CD14-positive monocyte (primary cell): ENCODE measurements around the gene PTGDS. TPM values are rescaled to one million over a fixed set of nuclear protein-coding genes. Genes with fewer than 3 reads are reported as not detected.

ENCODE experiments used
- DNase-seq, 3 donors: peaks; one replicate each; pipeline ENCODE4 v3.0.0-alpha.2; 2011 to 2022
- H2AFZ ChIP-seq: 2 replicates; pipeline ENCODE4 v1.6.0; 2012; ENCODE audit warnings: mild to moderate bottlenecking, low read depth, low read length, inconsistent platforms; ENCODE audit not compliant: insufficient read depth, poor library complexity, severe bottlenecking
- H3K27ac ChIP-seq, 2 donors: 1 replicate in 1 of 2; 2 replicates in 1 of 2; pipeline ENCODE4 v1.5.1; 2012 to 2013; ENCODE audit warnings: low read length in 2 of 2, control low read depth in 1 of 2, inconsistent platforms in 1 of 2, low read depth in 1 of 2, mild to moderate bottlenecking in 1 of 2
- H3K27me3 ChIP-seq, 2 donors: one replicate each; pipeline versions ENCODE4 v1.6.0 to v1.6.1; 2011 to 2013; ENCODE audit warnings: low read length in 2 of 2; ENCODE audit not compliant: control insufficient read depth in 2 of 2, insufficient read depth in 2 of 2
- H3K36me3 ChIP-seq, 2 donors: replicated peaks in 1 of 2; 1 replicate in 1 of 2; 2 replicates in 1 of 2; pipeline versions ENCODE4 v1.5.1 to v1.6.1; 2012 to 2013; ENCODE audit warnings: low read length in 2 of 2, control low read depth in 1 of 2, inconsistent platforms in 1 of 2, mild to moderate bottlenecking in 1 of 2; ENCODE audit not compliant: insufficient read depth in 2 of 2, control insufficient read depth in 1 of 2
- H3K4me1 ChIP-seq, 2 donors: 1 replicate in 1 of 2; 2 replicates in 1 of 2; pipeline versions ENCODE4 v1.5.1 to v1.6.1; 2012 to 2013; ENCODE audit warnings: low read length in 2 of 2, control low read depth in 1 of 2, inconsistent platforms in 1 of 2, mild to moderate bottlenecking in 1 of 2, moderate library complexity in 1 of 2; ENCODE audit not compliant: insufficient read depth in 2 of 2, control insufficient read depth in 1 of 2
- H3K4me2 ChIP-seq: replicated peaks from 2 replicates; pipeline ENCODE3; 2012; ENCODE audit warnings: low read length, moderate library complexity, mild to moderate bottlenecking; ENCODE audit not compliant: poor library complexity, severe bottlenecking; ENCODE audit errors: extremely low read depth
- H3K4me3 ChIP-seq, 3 experiments: fragments of 200-600 bp in 1 of 3; sonication (generic) in 1 of 3; replicated peaks in 1 of 3; 1 replicate in 2 of 3; 2 replicates in 1 of 3; pipeline ENCODE4 v1.5.1; 2011 to 2013; ENCODE audit warnings: low read length in 3 of 3, mild to moderate bottlenecking in 3 of 3, control low read depth in 2 of 3, low read depth in 2 of 3, inconsistent platforms in 1 of 3, moderate library complexity in 1 of 3
- H3K79me2 ChIP-seq: 2 replicates; pipeline ENCODE4 v1.6.0; 2012; ENCODE audit warnings: mild to moderate bottlenecking, control low read depth, inconsistent platforms, low read length, moderate library complexity; ENCODE audit not compliant: insufficient read depth
- H3K9ac ChIP-seq: 2 replicates; pipeline ENCODE4 v1.6.0; 2017; ENCODE audit warnings: low read length, mild to moderate bottlenecking; ENCODE audit not compliant: insufficient read depth, poor library complexity, severe bottlenecking
- H3K9me3 ChIP-seq, 2 donors: replicated peaks in 1 of 2; 1 replicate in 1 of 2; 2 replicates in 1 of 2; pipeline versions ENCODE4 v1.5.1 to v1.6.1; 2012 to 2013; ENCODE audit warnings: low read length in 2 of 2, control low read depth in 1 of 2; ENCODE audit not compliant: control insufficient read depth in 1 of 2, insufficient read depth in 1 of 2
- H4K20me1 ChIP-seq: 2 replicates; pipeline ENCODE4 v1.6.0; 2012; ENCODE audit warnings: mild to moderate bottlenecking, low read length, control low read depth, moderate library complexity; ENCODE audit not compliant: insufficient read depth
- H3K27ac Mint-ChIP-seq, 7 donors: one replicate each; pipeline ENCODE4 v1.8.0; 2020; ENCODE audit warnings: mild to moderate bottlenecking in 7 of 7, mixed read lengths in 7 of 7, moderate library complexity in 6 of 7, inconsistent platforms in 2 of 7
- H3K27me3 Mint-ChIP-seq, 3 donors: one replicate each; pipeline ENCODE4 v1.8.0; 2021 to 2022; ENCODE audit warnings: low read depth in 3 of 3, mild to moderate bottlenecking in 3 of 3, mixed read lengths in 3 of 3, moderate library complexity in 3 of 3, inconsistent platforms in 1 of 3
- H3K36me3 Mint-ChIP-seq, 2 donors: one replicate each; pipeline ENCODE4 v1.8.0; 2020; ENCODE audit warnings: mixed read lengths in 2 of 2, inconsistent platforms in 1 of 2, mild to moderate bottlenecking in 1 of 2
- H3K4me1 Mint-ChIP-seq: one replicate; pipeline ENCODE4 v1.8.0; 2020; ENCODE audit warnings: mild to moderate bottlenecking, mixed read lengths
- H3K4me3 Mint-ChIP-seq, 2 donors: one replicate each; pipeline ENCODE4 v1.8.0; 2020; ENCODE audit warnings: mild to moderate bottlenecking in 2 of 2, mixed read lengths in 2 of 2, moderate library complexity in 1 of 2
- H3K9me3 Mint-ChIP-seq, 7 donors: one replicate each; pipeline ENCODE4 v1.8.0; 2020 to 2022; ENCODE audit warnings: mixed read lengths in 7 of 7, mild to moderate bottlenecking in 6 of 7, moderate library complexity in 6 of 7, inconsistent platforms in 2 of 7
- CTCF ChIP-seq: fragments of 200-600 bp; IDR thresholded peaks from one replicate; pipeline ENCODE4 v1.8.0; 2022; ENCODE audit warnings: antibody characterized with exemption, mild to moderate bottlenecking
- WGBS: methylation state at CpG from one replicate; pipeline ENCODE4 v1.1.5; 2013; ENCODE audit warnings: missing lambda C conversion rate; ENCODE audit not compliant: insufficient coverage; 5-methylcytosine and 5-hydroxymethylcytosine counted together
- intact Hi-C, 2 donors: fragments of 100-400 bp; cut with micrococcal nuclease; formaldehyde crosslinking; loops; one replicate each; pipeline versions ENCODE4 v1.15.0 to v1.15.1; 2023
- polyA plus RNA-seq, 3 donors: library from polyadenylated mRNA; depleted of rRNA in 1 of 3; unstranded in 2 of 3; stranded (reverse) in 1 of 3; fragments of 300-500 nt in 2 of 3; fragments of >200 nt in 1 of 3; fragmentation: Illumina TruSeq in 2 of 3; gene quantifications; 1 replicate in 2 of 3; 2 replicates in 1 of 3; pipeline ENCODE4 v1.2.3, GENCODE V29; 2012 to 2021

PTGDS gene
- polyA plus RNA-seq, 3 donors, result 0.34 to 1.5 TPM; not detected in 1

- H3K9me3 Mint-ChIP-seq, result peaks cover 4 to 16% (median 7%) of the 10 kb centered on the region in 7 donors
- peaks cover 4 to 15% of the 10 kb centered on the region in 2 donors for H3K36me3 Mint-ChIP-seq
- no peak overlapping the region for H3K4me2 ChIP-seq
- no peaks in the 10 kb centered on the region for H3K79me2 ChIP-seq
- H3K4me1 Mint-ChIP-seq, result peaks cover 3% of the 10 kb centered on the region
- H3K27me3 Mint-ChIP-seq, result peaks cover 5 to 8% (median 6%) of the 10 kb centered on the region in 3 donors
- TF ChIP-seq CTCF, result no peak
- H3K4me3 Mint-ChIP-seq, result no peak overlapping the region
- H3K36me3 ChIP-seq, result no peaks in the 10 kb centered on the region
- no peak for DNase-seq
- peaks cover 0 to 10% of the 10 kb centered on the region in 2 donors for H3K9me3 ChIP-seq
- no peak overlapping the region for H3K27ac Mint-ChIP-seq
- H2AFZ ChIP-seq, result no peak overlapping the region
- H3K9ac ChIP-seq, result no peak overlapping the region
- H3K27ac ChIP-seq, result no peak overlapping the region
- H3K27me3 ChIP-seq, result no peaks in the 10 kb centered on the region
- intact Hi-C loops, result no loop called here
- H3K4me1 ChIP-seq, result no peaks in the 10 kb centered on the region
- H4K20me1 ChIP-seq, result no peaks in the 10 kb centered on the region
- WGBS, result 86% methylated on average over 21 of the region's 22 CpGs
- no peak overlapping the region for H3K4me3 ChIP-seq
Measured at GRCh38 chr9:137008312-137008711, 31.0 kb downstream of the PTGDS start.

GRCh38 chr9:137009217-137009616 is 31.9 kb downstream of the PTGDS start:
- Histone ChIP-seq H3K36me3 (no peaks in the 10 kb centered on the region), H2AFZ (no peak overlapping the region), H3K4me3 (no peak overlapping the region), H3K9me3 (peaks cover 0 to 10% of the 10 kb centered on the region in 2 donors), H4K20me1 (no peaks in the 10 kb centered on the region), H3K9ac (no peak overlapping the region), H3K4me1 (no peaks in the 10 kb centered on the region), H3K27me3 (no peaks in the 10 kb centered on the region), H3K4me2 (no peak overlapping the region), H3K27ac (no peak overlapping the region), H3K79me2 (no peaks in the 10 kb centered on the region)
- Mint-ChIP-seq H3K27ac (no peak overlapping the region), H3K4me1 (peaks cover 3% of the 10 kb centered on the region), H3K27me3 (peaks cover 5 to 8% (median 6%) of the 10 kb centered on the region in 3 donors), H3K4me3 (no peak overlapping the region), H3K9me3 (peaks cover 4 to 16% (median 7%) of the 10 kb centered on the region in 7 donors), H3K36me3 (peaks cover 4 to 17% of the 10 kb centered on the region in 2 donors)
- TF ChIP-seq CTCF, result no peak
- WGBS, result 100% methylated on average over 6 of the region's 18 CpGs
- intact Hi-C loops, result no loop called here
- no peak for DNase-seq
